NCI-H1417 (cell line): ENCODE results near the gene SMOC1.
A peak's percentile ranks its signal among the peaks of the same experiment; 100 is the strongest.

Experiments used
- DNase-seq, 3 experiments: peaks; one replicate each; lab custom pipeline; 2025; lab: John Stamatoyannopoulos, UW

The SMOC1 gene

GRCh38 chr14:69941768-69942742 lies 62.8 kb downstream of the SMOC1 start:
- no peak for DNase-seq

DNA sequence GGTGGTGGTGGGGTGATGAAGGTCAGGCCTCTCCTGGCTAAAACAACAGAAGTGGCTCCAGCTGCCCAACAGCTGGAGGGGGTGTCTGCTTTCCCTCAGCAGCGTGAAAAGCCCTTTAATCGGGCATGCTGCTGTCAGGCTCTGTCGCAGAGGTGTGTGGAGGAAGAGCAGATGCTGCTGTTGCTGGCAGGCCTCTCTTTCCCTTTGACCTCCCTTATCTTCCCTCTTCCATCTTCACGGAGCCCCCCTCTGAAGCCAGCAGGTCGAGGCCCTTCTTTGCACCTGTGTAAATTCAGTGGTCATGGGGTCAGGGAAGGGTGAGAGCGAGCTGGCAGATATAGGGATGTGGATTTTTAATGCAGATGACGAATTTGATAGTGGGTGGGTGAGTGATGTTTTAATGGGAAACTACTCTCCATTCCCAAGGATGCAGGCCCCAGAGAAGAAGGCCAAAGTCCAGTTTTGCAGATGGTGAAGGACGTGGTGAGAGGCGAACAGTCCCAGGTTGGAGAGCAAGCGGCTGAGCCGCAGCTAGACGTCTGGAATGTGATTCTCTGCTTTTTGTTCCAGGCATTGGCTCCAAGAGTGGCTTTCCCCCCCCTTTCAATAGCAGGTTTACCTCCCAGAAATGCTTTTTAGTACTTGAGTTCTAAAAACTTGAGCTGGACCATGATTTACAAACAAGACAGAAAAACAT lies 64.0 kb downstream of the SMOC1 start:
- DNase-seq = peak in 1 of 3 experiments; percentile 21

DNA sequence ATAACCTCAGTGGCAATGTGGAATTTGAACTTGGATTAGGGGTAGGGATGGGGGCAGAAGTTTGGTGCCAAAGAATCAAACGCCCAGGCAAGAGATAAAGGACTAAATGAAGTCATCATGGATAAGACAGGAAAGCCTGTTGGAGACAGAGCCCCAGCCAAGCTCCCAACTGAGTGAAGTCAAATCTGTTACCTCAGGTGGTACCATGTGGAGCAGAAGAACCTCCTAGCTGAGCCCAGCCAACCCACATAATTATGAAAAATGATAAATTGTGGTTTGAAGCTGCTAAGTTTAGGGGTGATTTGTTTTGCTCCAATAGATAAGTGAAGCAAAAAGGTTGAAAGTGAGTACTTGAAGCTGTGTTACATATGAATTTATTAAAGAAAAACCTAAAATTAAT lies 66.1 kb downstream of the SMOC1 start:
- DNase-seq = no peak

GRCh38 chr14:69945912-69946311 lies 66.7 kb downstream of the SMOC1 start:
- DNase-seq = peak in 2 of 3 experiments; percentile 13 to 73

DNA sequence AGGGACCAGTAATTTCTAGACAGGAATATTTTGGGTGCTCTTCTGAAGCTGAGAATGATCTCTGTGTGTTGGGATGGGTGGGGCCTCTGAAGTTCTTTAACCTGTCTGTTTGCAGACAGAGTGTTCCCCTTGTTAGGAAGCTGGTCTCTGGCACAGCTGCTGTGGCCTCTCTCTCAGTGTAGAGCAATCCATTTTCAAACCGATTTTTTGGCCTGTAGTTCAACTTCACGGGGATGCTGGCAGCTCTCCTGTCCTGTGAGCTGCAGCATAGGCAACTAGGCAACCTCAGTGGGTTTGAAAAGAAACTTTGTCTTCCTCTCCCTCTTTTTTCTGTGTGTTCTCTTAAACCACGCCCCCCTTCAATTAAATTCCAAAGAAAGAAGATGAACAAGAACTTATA lies 69.1 kb downstream of the SMOC1 start:
- DNase-seq = no peak

DNA sequence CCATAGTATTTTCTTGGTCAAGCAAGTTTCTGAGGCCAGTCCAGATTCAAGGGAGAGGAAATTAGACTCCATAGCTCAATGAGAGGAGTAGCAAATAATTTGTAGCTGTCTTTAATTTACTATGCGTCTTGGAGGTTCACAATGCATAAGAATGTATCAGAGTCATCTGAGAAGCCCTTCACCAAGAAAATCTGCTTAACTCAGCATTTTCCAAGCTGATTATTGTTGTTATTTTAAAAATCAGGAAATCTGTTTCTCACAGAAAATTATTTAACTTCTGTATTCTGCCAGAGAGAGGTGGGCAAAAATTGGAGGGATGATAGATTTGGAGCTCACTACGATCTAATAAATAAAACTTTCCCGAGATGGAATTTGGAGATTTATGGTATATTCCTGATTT lies 72.0 kb downstream of the SMOC1 start:
- no peak for DNase-seq

DNA sequence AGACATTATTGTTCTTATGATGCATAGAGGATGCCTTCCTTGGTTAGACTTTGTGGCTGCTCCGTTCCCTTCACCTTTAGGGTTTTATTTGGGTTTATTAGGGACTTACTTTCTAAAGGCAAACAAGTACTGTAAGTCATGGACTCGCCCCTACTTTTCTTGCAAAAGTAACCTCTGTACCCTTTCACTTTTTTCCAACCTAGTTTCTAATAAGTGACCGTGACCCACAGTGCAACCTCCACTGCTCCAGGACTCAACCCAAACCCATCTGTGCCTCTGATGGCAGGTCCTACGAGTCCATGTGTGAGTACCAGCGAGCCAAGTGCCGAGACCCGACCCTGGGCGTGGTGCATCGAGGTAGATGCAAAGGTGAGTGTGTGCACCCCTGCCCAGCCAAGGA lies 72.7 kb downstream of the SMOC1 start:
- DNase-seq = no peak

- no peak for DNase-seq
Observed at GRCh38 chr14:69953266-69953915, 74.2 kb downstream of the SMOC1 start.

- no peak for DNase-seq
Observed at GRCh38 chr14:69955855-69956845, 76.9 kb downstream of the SMOC1 start.

- no peak for DNase-seq
Observed at GRCh38 chr14:69956970-69957369, 77.8 kb downstream of the SMOC1 start.

- no peak for DNase-seq
Observed at GRCh38 chr14:69957986-69958385, 78.8 kb downstream of the SMOC1 start.

DNA sequence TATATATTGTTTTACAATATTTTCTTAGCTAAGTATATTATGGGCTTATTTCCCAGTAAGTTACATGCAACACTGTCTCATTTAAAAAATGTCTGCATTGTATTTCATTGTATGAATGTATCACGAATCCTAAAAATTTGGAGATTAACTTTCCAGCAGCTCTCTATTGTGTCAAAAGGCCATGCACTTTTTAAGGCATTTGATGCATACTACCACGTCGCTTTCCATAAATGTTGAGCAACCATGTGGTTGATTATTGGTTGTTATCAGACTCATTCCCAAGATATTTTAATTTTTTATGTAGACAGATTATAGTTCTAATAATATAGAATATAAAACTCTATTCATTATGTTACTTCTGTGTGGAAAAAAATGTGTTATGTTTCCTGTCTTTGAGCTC lies 79.9 kb downstream of the SMOC1 start:
- DNase-seq = no peak

- DNase-seq = no peak
Observed at GRCh38 chr14:69960296-69960695, 81.1 kb downstream of the SMOC1 start.

DNA sequence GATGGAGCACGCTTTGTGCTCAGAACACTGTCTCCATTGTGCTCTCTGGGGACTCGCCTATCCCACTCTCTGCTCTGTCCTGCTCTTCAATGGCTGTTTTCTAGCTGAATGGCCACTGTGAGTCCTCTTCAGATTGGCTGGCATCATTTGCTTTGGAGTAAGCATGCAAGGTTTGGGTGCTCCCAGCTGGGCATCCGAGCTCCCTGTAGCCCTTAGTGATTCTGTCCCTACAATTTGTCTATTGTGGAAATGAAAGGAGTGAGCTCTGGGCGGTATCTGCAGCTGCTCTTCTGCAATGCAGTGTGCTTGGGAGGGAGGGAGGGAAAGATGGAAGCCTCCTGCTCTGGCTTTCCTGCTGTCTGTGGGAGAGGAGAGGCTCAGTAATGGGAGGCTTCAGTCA lies 84.8 kb downstream of the SMOC1 start:
- no peak for DNase-seq

DNA sequence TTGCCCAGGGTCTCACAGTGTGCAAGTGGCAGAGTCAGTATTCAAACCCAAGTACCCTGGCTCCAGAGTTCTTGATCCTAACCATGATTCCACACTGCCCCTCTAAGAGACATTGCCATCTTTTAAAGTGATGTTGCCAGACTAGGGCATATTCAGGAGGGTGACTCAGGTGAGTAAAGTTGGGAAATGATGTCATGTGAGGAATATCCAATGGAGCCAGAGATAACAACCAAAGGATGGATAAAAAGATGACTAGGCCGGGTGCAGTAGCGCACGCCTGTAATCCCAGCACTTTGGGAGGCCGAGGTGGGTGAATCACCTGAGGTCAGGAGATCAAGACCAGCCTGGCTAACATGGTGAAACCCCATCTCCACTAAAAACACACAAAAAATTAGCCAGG lies 85.6 kb downstream of the SMOC1 start:
- DNase-seq = no peak

DNA sequence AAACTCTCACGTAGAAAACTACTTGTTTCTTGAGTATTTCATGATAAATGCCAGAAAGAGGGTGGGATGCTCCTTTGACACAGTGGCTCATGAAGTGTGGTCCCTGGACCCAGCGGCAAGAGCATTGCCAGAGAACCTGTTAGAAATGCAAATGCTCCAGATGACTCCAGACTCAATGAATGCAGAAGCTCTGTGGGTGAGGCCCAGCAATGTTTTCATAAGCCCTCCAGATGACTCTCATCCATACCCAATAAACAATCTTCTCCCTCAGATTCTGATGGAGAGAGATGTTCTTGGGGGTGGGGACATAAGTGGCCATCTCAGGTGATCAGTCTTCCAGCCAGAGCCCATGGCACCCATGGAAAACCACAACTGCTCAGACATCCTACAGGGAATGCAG lies 88.9 kb downstream of the SMOC1 start:
- no peak for DNase-seq

GRCh38 chr14:69968681-69969080 lies 89.5 kb downstream of the SMOC1 start:
- no peak for DNase-seq

DNA sequence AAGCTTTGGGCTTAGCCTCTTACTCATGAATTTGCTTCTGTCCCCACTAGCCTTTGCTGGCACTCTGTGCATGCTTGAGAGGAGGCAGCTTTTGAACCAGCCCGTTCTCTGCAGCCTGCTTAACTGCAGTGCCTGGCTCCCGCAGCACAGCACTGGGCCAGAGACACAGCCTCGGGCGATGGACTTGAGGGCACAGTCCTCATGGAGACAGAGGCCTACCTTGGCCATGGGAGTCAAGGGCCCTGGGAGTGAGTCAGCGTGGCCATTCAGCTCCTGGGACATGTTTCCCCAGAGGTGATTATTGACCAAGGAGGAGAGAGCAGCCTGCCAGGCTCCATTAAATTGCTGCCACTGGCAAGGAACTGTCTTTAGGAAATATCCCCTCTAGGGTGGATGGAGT lies 93.5 kb downstream of the SMOC1 start:
- DNase-seq = no peak

DNA sequence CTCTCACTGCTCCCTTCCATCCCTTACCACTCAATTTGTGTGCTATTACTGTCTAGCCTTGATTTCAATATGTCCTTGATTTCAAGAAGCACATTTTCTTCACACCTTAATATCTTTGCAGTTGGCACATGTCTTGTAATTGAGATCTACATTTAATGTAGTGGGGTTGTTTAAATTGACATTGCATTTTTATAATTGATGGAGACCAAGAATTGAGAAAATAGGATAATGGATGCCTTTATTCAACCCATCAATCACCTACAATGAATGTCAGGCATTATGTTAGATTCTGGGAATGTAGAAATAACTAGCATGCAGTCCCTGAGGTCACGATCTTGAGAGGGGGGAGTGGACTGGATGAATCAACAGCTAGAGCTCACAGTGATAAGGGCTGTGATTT lies 94.6 kb downstream of the SMOC1 start:
- peak in 1 of 3 experiments; percentile 14 for DNase-seq

GRCh38 chr14:69979882-69980281 lies 100.7 kb downstream of the SMOC1 start:
- no peak for DNase-seq
